Duodenal mucosa (tissue), 2 donors: ENCODE data around the gene MGP.

ENCODE experiments used
- H3K27ac ChIP-seq: one replicate; pipeline ENCODE4 v1.7.0; 2013; ENCODE audit warnings: low read depth, low read length
- H3K27me3 ChIP-seq, 2 donors: one replicate each; pipeline ENCODE4 v1.7.0; 2013; ENCODE audit warnings: low read length in 2 of 2, control low read depth in 1 of 2; ENCODE audit not compliant: insufficient read depth in 2 of 2, control insufficient read depth in 1 of 2
- H3K36me3 ChIP-seq, 2 donors: one replicate each; pipeline ENCODE4 v1.7.0; 2013; ENCODE audit warnings: low read length in 2 of 2, control low read depth in 1 of 2; ENCODE audit not compliant: insufficient read depth in 2 of 2, control insufficient read depth in 1 of 2
- H3K4me1 ChIP-seq, 2 donors: one replicate each; pipeline ENCODE4 v1.7.0; 2013; ENCODE audit warnings: low read length in 2 of 2, control low read depth in 1 of 2; ENCODE audit not compliant: insufficient read depth in 2 of 2, control insufficient read depth in 1 of 2
- H3K4me3 ChIP-seq, 2 donors: one replicate each; pipeline ENCODE4 v1.7.0; 2013; ENCODE audit warnings: low read length in 2 of 2, low read depth in 1 of 2
- H3K9ac ChIP-seq, 2 donors: one replicate each; pipeline ENCODE4 v1.7.0; 2013; ENCODE audit warnings: low read length in 2 of 2, low read depth in 1 of 2
- H3K9me3 ChIP-seq, 2 donors: one replicate each; pipeline ENCODE4 v1.7.0; 2013; ENCODE audit warnings: low read length in 2 of 2, control low read depth in 1 of 2; ENCODE audit not compliant: control insufficient read depth in 1 of 2

MGP gene

DNA sequence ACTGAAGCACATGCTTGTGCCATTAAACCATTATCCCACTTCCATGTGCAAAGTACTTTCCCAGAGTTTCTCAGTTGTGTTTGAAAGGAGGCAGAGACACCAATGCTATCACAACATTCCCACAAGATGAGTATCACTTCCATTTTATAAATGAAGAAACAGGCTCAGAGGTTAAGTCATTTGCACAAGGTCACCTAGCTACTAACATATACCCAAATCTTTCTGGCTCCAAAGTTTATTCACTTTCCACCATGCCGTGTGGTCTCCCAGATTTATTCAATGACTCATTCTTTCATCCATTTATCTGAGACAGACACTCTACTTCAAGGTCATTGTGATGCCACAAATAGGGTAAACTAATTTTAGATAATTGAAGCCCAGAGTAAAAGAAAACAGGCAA lies 51.7 kb downstream of the MGP start:
- no peak overlapping the region for H3K27ac ChIP-seq
- no peaks in the 10 kb centered on the region for H3K4me1 ChIP-seq
- H3K4me3 ChIP-seq: no peak overlapping the region
- no peak overlapping the region for H3K9ac ChIP-seq
- H3K27me3 ChIP-seq: no peaks in the 10 kb centered on the region
- H3K9me3 ChIP-seq: no peaks in the 10 kb centered on the region
- H3K36me3 ChIP-seq: no peaks in the 10 kb centered on the region

DNA sequence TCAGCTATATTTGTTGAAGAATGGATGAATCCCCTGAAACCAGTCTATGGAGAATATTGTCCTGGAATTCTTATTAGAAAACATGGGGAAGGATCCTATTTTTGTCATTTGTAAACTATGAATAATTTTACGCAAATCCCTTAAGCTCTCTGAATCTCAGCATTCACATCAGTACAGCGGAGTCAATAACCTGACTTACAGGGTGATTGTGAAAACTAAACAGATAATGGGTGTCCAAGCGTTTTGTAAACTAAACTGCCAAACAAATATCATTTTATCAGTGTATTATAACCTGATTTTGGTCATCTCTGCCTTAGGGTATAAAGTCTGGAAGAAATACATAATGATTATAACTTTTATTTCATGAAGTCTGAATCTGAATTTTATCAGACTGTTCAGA lies 52.3 kb downstream of the MGP start:
- Histone ChIP-seq H3K27me3 (no peaks in the 10 kb centered on the region), H3K36me3 (no peaks in the 10 kb centered on the region), H3K9ac (no peak overlapping the region), H3K4me3 (no peak overlapping the region), H3K9me3 (no peaks in the 10 kb centered on the region), H3K27ac (no peak overlapping the region), H3K4me1 (no peaks in the 10 kb centered on the region)
